KMS-11 (cell line): ENCODE results near the gene EEPD1.

Experiments
- H2AFZ ChIP-seq: fragments of 200-600 bp; sonication (generic); 2 replicates; pipeline ENCODE4 v1.6.1; 2016; ENCODE audit warnings: antibody characterized with exemption, mixed run types, low read depth
- H3K27ac ChIP-seq: fragments of 200-600 bp; sonication (generic); 2 replicates; pipeline ENCODE4 v1.6.1; 2016; ENCODE audit warnings: mild to moderate bottlenecking, mixed run types
- H3K27me3 ChIP-seq: fragments of 200-600 bp; sonication (generic); 2 replicates; pipeline ENCODE4 v1.6.1; 2017; ENCODE audit warnings: mild to moderate bottlenecking, low read depth, mixed run types, moderate library complexity; ENCODE audit not compliant: insufficient read depth
- H3K36me3 ChIP-seq: fragments of 200-600 bp; sonication (generic); 2 replicates; pipeline ENCODE4 v1.6.1; 2017; ENCODE audit warnings: mild to moderate bottlenecking, mixed run types; ENCODE audit not compliant: insufficient read depth
- H3K4me1 ChIP-seq: fragments of 200-600 bp; sonication (generic); 2 replicates; pipeline ENCODE4 v1.6.1; 2016; ENCODE audit warnings: mild to moderate bottlenecking, low read depth, mixed run types; ENCODE audit not compliant: poor library complexity, severe bottlenecking
- H3K4me2 ChIP-seq: fragments of 200-600 bp; sonication (generic); 2 replicates; pipeline ENCODE4 v1.7.0; 2016; ENCODE audit warnings: mild to moderate bottlenecking, mixed run types
- H3K4me3 ChIP-seq: fragments of 200-600 bp; sonication (generic); IDR thresholded peaks from 2 replicates; pipeline ENCODE4 v1.6.1; 2017; ENCODE audit warnings: low read depth, low read length, mixed read lengths; ENCODE audit not compliant: insufficient read depth
- H3K79me2 ChIP-seq: fragments of 200-600 bp; sonication (generic); 2 replicates; pipeline ENCODE4 v1.6.1; 2016; ENCODE audit warnings: low read depth, mixed run types; ENCODE audit not compliant: insufficient read depth
- H3K9ac ChIP-seq: fragments of 200-600 bp; sonication (generic); 2 replicates; pipeline ENCODE4 v1.6.1; 2016; ENCODE audit warnings: mild to moderate bottlenecking, mixed run types
- H4K20me1 ChIP-seq: fragments of 200-600 bp; sonication (generic); 2 replicates; pipeline ENCODE4 v1.6.1; 2016; ENCODE audit warnings: mild to moderate bottlenecking, mixed run types; ENCODE audit not compliant: insufficient read depth
- CTCF ChIP-seq: fragments of 200-600 bp; sonication (generic); conservative IDR thresholded peaks from 2 replicates; pipeline ENCODE4 v1.6.1; 2017; ENCODE audit warnings: low read depth, mild to moderate bottlenecking, antibody characterized with exemption, low read length, moderate library complexity, mixed read lengths

EEPD1 gene

GRCh38 chr7:36205803-36206202 lies 52.7 kb downstream of the EEPD1 start:
- Histone ChIP-seq H3K4me2 (no peak overlapping the region), H4K20me1 (no peaks in the 10 kb centered on the region), H3K4me1 (no peaks in the 10 kb centered on the region), H3K4me3 (no peak overlapping the region), H3K79me2 (no peaks in the 10 kb centered on the region), H3K27me3 (no peaks in the 10 kb centered on the region), H3K9ac (no peak overlapping the region), H3K27ac (no peak overlapping the region), H2AFZ (no peak overlapping the region), H3K36me3 (no peaks in the 10 kb centered on the region)
- no peak for TF ChIP-seq CTCF

- Histone ChIP-seq H3K36me3 (no peaks in the 10 kb centered on the region), H3K4me3 (no peak overlapping the region), H4K20me1 (no peaks in the 10 kb centered on the region), H2AFZ (no peak overlapping the region), H3K27me3 (no peaks in the 10 kb centered on the region), H3K4me2 (no peak overlapping the region), H3K27ac (no peak overlapping the region), H3K9ac (no peak overlapping the region), H3K4me1 (no peaks in the 10 kb centered on the region), H3K79me2 (no peaks in the 10 kb centered on the region)
- no peak for TF ChIP-seq CTCF
These were observed 54.6 kb downstream of the EEPD1 start for GRCh38 chr7:36207451-36208291.

GRCh38 chr7:36208426-36208825 lies 55.4 kb downstream of the EEPD1 start:
- no peaks in the 10 kb centered on the region for H3K4me1 ChIP-seq
- no peak overlapping the region for H2AFZ ChIP-seq
- H3K79me2 ChIP-seq: no peaks in the 10 kb centered on the region

GRCh38 chr7:36208997-36209813 lies 56.2 kb downstream of the EEPD1 start:
- Histone ChIP-seq H3K79me2 (no peaks in the 10 kb centered on the region), H3K27ac (no peak overlapping the region), H2AFZ (no peak overlapping the region), H3K4me1 (no peaks in the 10 kb centered on the region), H3K36me3 (no peaks in the 10 kb centered on the region), H3K27me3 (no peaks in the 10 kb centered on the region), H3K4me2 (no peak overlapping the region), H3K4me3 (no peak overlapping the region), H3K9ac (no peak overlapping the region), H4K20me1 (no peaks in the 10 kb centered on the region)
- no peak for TF ChIP-seq CTCF

More at GRCh38 chr7:36208426-36208825, 55.4 kb downstream of the EEPD1 start:
- Histone ChIP-seq H3K4me2 (no peak overlapping the region), H3K27ac (no peak overlapping the region), H3K4me3 (no peak overlapping the region), H3K9ac (no peak overlapping the region), H3K27me3 (no peaks in the 10 kb centered on the region), H4K20me1 (no peaks in the 10 kb centered on the region), H3K36me3 (no peaks in the 10 kb centered on the region)
- TF ChIP-seq CTCF: no peak
